Measurements from ENCODE around the gene ZMIZ1.

The ZMIZ1 gene, protein sequence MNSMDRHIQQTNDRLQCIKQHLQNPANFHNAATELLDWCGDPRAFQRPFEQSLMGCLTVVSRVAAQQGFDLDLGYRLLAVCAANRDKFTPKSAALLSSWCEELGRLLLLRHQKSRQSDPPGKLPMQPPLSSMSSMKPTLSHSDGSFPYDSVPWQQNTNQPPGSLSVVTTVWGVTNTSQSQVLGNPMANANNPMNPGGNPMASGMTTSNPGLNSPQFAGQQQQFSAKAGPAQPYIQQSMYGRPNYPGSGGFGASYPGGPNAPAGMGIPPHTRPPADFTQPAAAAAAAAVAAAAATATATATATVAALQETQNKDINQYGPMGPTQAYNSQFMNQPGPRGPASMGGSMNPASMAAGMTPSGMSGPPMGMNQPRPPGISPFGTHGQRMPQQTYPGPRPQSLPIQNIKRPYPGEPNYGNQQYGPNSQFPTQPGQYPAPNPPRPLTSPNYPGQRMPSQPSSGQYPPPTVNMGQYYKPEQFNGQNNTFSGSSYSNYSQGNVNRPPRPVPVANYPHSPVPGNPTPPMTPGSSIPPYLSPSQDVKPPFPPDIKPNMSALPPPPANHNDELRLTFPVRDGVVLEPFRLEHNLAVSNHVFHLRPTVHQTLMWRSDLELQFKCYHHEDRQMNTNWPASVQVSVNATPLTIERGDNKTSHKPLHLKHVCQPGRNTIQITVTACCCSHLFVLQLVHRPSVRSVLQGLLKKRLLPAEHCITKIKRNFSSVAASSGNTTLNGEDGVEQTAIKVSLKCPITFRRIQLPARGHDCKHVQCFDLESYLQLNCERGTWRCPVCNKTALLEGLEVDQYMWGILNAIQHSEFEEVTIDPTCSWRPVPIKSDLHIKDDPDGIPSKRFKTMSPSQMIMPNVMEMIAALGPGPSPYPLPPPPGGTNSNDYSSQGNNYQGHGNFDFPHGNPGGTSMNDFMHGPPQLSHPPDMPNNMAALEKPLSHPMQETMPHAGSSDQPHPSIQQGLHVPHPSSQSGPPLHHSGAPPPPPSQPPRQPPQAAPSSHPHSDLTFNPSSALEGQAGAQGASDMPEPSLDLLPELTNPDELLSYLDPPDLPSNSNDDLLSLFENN

DNA sequence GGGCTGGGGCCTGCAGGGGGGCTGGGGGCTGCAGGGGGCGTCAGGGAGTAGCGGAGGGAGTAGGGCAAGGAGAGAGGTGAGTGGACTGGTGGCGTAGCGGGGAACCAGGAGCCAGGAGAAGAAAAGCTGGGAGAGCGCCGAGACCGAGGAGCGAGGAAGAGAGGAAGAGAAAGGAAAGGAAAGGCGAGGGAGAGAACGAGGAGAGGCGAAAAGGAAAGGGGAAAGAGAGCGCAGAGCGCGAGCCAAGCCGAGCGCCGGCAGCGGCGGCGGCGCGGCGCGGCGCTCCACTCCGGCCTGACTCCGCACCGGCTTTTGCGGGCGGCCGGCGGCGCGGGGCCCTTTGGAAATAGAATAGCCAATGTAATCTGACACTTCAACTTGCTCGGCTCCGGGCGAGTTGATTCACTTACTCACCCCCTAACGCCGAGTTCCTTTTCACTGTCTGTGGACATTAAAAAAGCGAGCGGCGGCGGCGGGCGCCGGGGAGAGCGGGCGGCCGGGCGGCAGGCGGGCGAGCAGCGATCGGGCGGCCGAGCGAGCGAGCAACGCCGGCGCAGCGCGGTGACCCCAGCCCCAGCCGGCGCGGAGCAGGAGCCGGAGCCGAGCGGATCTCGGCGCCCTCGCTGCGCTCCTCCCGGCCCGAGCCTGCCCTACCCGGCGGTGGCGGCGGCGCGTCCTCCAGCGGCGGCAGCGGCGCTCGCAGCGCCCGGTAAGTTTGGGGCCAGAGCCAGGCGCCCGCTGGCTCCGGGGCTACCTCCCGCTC, at the start of gene ZMIZ1:
Gene ZMIZ1 (plus strand): TSS at position 405 of the 763 bp plus-strand sequence. CDS start 132,667 bp downstream, outside the sequence.
- no peak within 1 kb of the TSS for H2AFZ ChIP-seq (ENCODE audit: low read depth, low read length)
- H3K36me3 ChIP-seq (ENCODE audit: insufficient read depth, low read length): no peaks in the 10 kb centered on the region
- H3K9me3 ChIP-seq (ENCODE audit: low read length): no peaks in the 10 kb centered on the region
- peaks cover 27% of the 10 kb centered on the region for H3K4me1 ChIP-seq (ENCODE audit: insufficient read depth, low read length)
- H3K4me3 ChIP-seq (ENCODE audit: low read length): peak within 1 kb of the TSS; percentile 97
- no peaks in the 10 kb centered on the region for H3K27me3 ChIP-seq (ENCODE audit: insufficient read depth, low read length)

DNA sequence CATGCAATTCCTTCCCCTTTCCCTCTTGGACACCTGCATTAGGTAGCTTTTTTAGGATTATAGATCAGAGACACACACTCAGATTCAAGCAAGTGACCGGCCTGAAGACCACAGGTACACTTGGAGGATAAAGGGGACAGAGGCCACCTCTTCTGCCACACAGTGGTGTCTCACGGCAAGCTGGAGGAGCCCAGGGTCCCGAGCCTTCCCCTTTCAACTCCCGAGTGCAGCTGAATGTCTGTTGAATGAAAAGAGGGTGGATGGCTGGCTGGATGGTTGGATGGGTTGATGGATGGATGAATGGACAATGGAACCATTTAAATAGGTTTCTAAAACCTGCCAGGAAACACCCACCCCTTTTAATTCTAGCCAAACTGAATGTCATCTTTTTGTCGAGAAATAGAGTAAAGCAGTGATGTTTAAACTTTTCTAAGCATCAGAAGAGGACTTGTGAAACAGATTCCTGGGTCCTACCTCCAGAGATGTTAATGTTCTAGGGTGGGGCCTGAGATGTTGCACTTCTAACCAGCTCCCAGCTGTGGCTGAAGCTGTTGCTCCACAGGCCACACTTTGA, 49.2 kb upstream of the ZMIZ1 start:
- H3K27me3 ChIP-seq (ENCODE audit: insufficient read depth, low read length): no peaks in the 10 kb centered on the region
- H3K4me1 ChIP-seq (ENCODE audit: insufficient read depth, low read length): peaks cover 6% of the 10 kb centered on the region
- no peak overlapping the region for H2AFZ ChIP-seq (ENCODE audit: low read depth, low read length)
- no peaks in the 10 kb centered on the region for H3K9me3 ChIP-seq (ENCODE audit: low read length)
- no peak overlapping the region for H3K4me3 ChIP-seq (ENCODE audit: low read length)
- H3K36me3 ChIP-seq (ENCODE audit: insufficient read depth, low read length): no peaks in the 10 kb centered on the region

DNA sequence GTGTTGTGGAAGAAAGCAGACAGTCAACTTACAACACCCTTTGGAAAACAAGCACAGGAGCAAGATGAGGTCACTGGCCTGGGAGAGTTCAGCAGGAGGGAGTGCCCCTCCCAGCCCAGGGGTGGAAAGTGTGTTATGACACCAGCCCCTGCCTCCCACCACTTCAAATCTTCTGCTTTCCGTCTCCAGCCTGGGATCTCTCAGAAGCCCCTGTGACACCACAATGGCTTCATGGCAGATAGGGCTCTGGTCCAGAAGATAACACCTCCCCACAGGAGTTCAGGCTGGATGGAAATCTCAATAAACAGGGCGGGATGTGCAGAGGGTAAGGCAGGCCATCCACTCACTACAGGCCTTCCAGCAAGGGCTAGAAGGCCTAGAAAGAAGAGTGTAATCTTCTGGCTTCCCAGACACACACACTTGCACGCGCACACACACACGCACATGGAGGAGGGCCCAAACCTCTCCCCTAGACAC, 48.7 kb upstream of the ZMIZ1 start:
- no peak overlapping the region for H3K4me3 ChIP-seq (ENCODE audit: low read length)
- no peaks in the 10 kb centered on the region for H3K9me3 ChIP-seq (ENCODE audit: low read length)

GRCh38 chr10:79020605-79021004, 48.2 kb upstream of the ZMIZ1 start:
- no peak overlapping the region for H3K4me3 ChIP-seq (ENCODE audit: low read length)
- no peaks in the 10 kb centered on the region for H3K9me3 ChIP-seq (ENCODE audit: low read length)
- H3K4me1 ChIP-seq (ENCODE audit: insufficient read depth, low read length): peaks cover 9% of the 10 kb centered on the region
- H3K36me3 ChIP-seq (ENCODE audit: insufficient read depth, low read length): no peaks in the 10 kb centered on the region
- H3K27me3 ChIP-seq (ENCODE audit: insufficient read depth, low read length): no peaks in the 10 kb centered on the region
- H2AFZ ChIP-seq (ENCODE audit: low read depth, low read length): no peak overlapping the region

More for the DNA sequence above, 48.7 kb upstream of the ZMIZ1 start:
- Histone ChIP-seq H3K27me3 (ENCODE audit: insufficient read depth, low read length) (no peaks in the 10 kb centered on the region), H2AFZ (ENCODE audit: low read depth, low read length) (no peak overlapping the region), H3K36me3 (ENCODE audit: insufficient read depth, low read length) (no peaks in the 10 kb centered on the region), H3K4me1 (ENCODE audit: insufficient read depth, low read length) (peaks cover 4% of the 10 kb centered on the region)

GRCh38 chr10:79021331-79021907, 47.3 kb upstream of the ZMIZ1 start:
- H3K36me3 ChIP-seq (ENCODE audit: insufficient read depth, low read length): no peaks in the 10 kb centered on the region
- H3K9me3 ChIP-seq (ENCODE audit: low read length): no peaks in the 10 kb centered on the region
- H3K4me1 ChIP-seq (ENCODE audit: insufficient read depth, low read length): peaks cover 11% of the 10 kb centered on the region
- no peak overlapping the region for H2AFZ ChIP-seq (ENCODE audit: low read depth, low read length)
- no peak overlapping the region for H3K4me3 ChIP-seq (ENCODE audit: low read length)
- no peaks in the 10 kb centered on the region for H3K27me3 ChIP-seq (ENCODE audit: insufficient read depth, low read length)

GRCh38 chr10:79021948-79022499, 46.7 kb upstream of the ZMIZ1 start:
- no peaks in the 10 kb centered on the region for H3K9me3 ChIP-seq (ENCODE audit: low read length)
- no peak overlapping the region for H3K4me3 ChIP-seq (ENCODE audit: low read length)
- H3K4me1 ChIP-seq (ENCODE audit: insufficient read depth, low read length): peaks cover 11% of the 10 kb centered on the region
- H3K36me3 ChIP-seq (ENCODE audit: insufficient read depth, low read length): no peaks in the 10 kb centered on the region
- H2AFZ ChIP-seq (ENCODE audit: low read depth, low read length): no peak overlapping the region
- H3K27me3 ChIP-seq (ENCODE audit: insufficient read depth, low read length): no peaks in the 10 kb centered on the region

- Histone ChIP-seq H2AFZ (ENCODE audit: low read depth, low read length) (no peak overlapping the region), H3K36me3 (ENCODE audit: insufficient read depth, low read length) (no peaks in the 10 kb centered on the region), H3K4me3 (ENCODE audit: low read length) (no peak overlapping the region), H3K27me3 (ENCODE audit: insufficient read depth, low read length) (no peaks in the 10 kb centered on the region), H3K9me3 (ENCODE audit: low read length) (no peaks in the 10 kb centered on the region), H3K4me1 (ENCODE audit: insufficient read depth, low read length) (peaks cover 11% of the 10 kb centered on the region)
These were observed 46.1 kb upstream of the ZMIZ1 start for GRCh38 chr10:79022565-79023230.

GRCh38 chr10:79023240-79024162, 45.3 kb upstream of the ZMIZ1 start:
- peaks cover 11% of the 10 kb centered on the region for H3K4me1 ChIP-seq (ENCODE audit: insufficient read depth, low read length)
- no peak overlapping the region for H2AFZ ChIP-seq (ENCODE audit: low read depth, low read length)
- H3K4me3 ChIP-seq (ENCODE audit: low read length): no peak overlapping the region
- H3K27me3 ChIP-seq (ENCODE audit: insufficient read depth, low read length): no peaks in the 10 kb centered on the region
- H3K9me3 ChIP-seq (ENCODE audit: low read length): no peaks in the 10 kb centered on the region
- H3K36me3 ChIP-seq (ENCODE audit: insufficient read depth, low read length): no peaks in the 10 kb centered on the region

- no peaks in the 10 kb centered on the region for H3K9me3 ChIP-seq (ENCODE audit: low read length)
- H3K4me3 ChIP-seq (ENCODE audit: low read length): no peak overlapping the region
- no peak overlapping the region for H2AFZ ChIP-seq (ENCODE audit: low read depth, low read length)
- H3K4me1 ChIP-seq (ENCODE audit: insufficient read depth, low read length): peaks cover 11% of the 10 kb centered on the region
- H3K27me3 ChIP-seq (ENCODE audit: insufficient read depth, low read length): no peaks in the 10 kb centered on the region
- H3K36me3 ChIP-seq (ENCODE audit: insufficient read depth, low read length): no peaks in the 10 kb centered on the region
These were observed 44.5 kb upstream of the ZMIZ1 start for GRCh38 chr10:79024296-79024695.

DNA sequence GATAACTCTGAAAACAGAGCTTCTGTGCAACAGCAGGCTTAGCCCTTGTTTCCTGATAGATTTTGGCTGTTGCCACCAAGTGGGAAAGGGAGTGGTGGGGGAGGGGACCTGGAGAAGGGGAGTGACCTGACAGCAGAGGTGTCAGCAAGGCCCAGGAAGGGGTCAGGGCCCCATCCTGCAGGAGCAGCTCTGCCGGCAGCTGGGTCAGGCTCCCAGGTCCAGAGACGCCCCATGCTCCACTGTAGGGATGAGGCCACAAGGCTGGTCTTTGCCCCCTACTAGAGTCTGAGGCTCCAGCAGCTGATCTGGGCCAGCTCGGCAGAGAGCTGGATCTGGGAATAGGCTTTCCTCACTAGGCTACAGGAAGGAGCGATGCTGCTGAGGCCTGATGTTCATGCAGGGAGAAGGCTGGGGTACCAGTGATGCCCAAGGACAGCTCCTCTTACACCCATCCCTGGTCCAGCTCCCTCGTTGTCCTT, 44.0 kb upstream of the ZMIZ1 start:
- Histone ChIP-seq H3K9me3 (ENCODE audit: low read length) (no peaks in the 10 kb centered on the region), H3K36me3 (ENCODE audit: insufficient read depth, low read length) (no peaks in the 10 kb centered on the region), H3K4me3 (ENCODE audit: low read length) (no peak overlapping the region), H3K27me3 (ENCODE audit: insufficient read depth, low read length) (no peaks in the 10 kb centered on the region), H2AFZ (ENCODE audit: low read depth, low read length) (peak overlapping the region; percentile 9), H3K4me1 (ENCODE audit: insufficient read depth, low read length) (peaks cover 11% of the 10 kb centered on the region)
